HPDE6-E6E7 (cell line): ENCODE measurements around the gene NRCAM.
A peak's percentile ranks its signal among the peaks of the same experiment; 100 is the strongest.
"Not testable (repeated sequence)": the region's sequence is repeated elsewhere in the genome, so short reads cannot be mapped to it uniquely, and the experiment has no call there.

Experiments used
- DNase-seq: peaks from one replicate; pipeline ENCODE4 v3.0.0; 2011; ENCODE audit warnings: missing footprints; ENCODE audit errors: extremely low spot score

NRCAM gene

GRCh38 chr7:108402865-108403264, 53.4 kb downstream of the NRCAM start:
- DNase-seq, result no peak

- no peak for DNase-seq
Measured at GRCh38 chr7:108396080-108396479, 60.2 kb downstream of the NRCAM start.

GRCh38 chr7:108395426-108395825, 60.8 kb downstream of the NRCAM start:
- DNase-seq, result no peak

GRCh38 chr7:108393097-108393496, 63.1 kb downstream of the NRCAM start:
- not testable (repeated sequence) for DNase-seq

GRCh38 chr7:108387686-108388085, 68.5 kb downstream of the NRCAM start:
- DNase-seq, result not testable (repeated sequence)

GRCh38 chr7:108385834-108386422, 70.3 kb downstream of the NRCAM start:
- DNase-seq, result no peak

GRCh38 chr7:108384716-108385483, 71.3 kb downstream of the NRCAM start:
- DNase-seq, result no peak

- no peak for DNase-seq
Measured at GRCh38 chr7:108382932-108383331, 73.3 kb downstream of the NRCAM start.

GRCh38 chr7:108380517-108380916, 75.7 kb downstream of the NRCAM start:
- no peak for DNase-seq

GRCh38 chr7:108376206-108376605, 80.0 kb downstream of the NRCAM start:
- no peak for DNase-seq

GRCh38 chr7:108375668-108376067, 80.6 kb downstream of the NRCAM start:
- DNase-seq, result no peak

- DNase-seq, result no peak
Measured at GRCh38 chr7:108374899-108375298, 81.3 kb downstream of the NRCAM start.

- no peak for DNase-seq
Measured at GRCh38 chr7:108372618-108373017, 83.6 kb downstream of the NRCAM start.

GRCh38 chr7:108370616-108371015, 85.6 kb downstream of the NRCAM start:
- no peak for DNase-seq

GRCh38 chr7:108368466-108368865, 87.8 kb downstream of the NRCAM start:
- DNase-seq, result no peak

- no peak for DNase-seq
Measured at GRCh38 chr7:108367946-108368345, 88.3 kb downstream of the NRCAM start.

GRCh38 chr7:108367314-108367713, 88.9 kb downstream of the NRCAM start:
- no peak for DNase-seq

- no peak for DNase-seq
Measured at GRCh38 chr7:108363659-108364058, 92.6 kb downstream of the NRCAM start.

- DNase-seq, result no peak
Measured at GRCh38 chr7:108360058-108360800, 96.0 kb downstream of the NRCAM start.

- DNase-seq, result no peak
Measured at GRCh38 chr7:108358553-108358952, 97.7 kb downstream of the NRCAM start.

GRCh38 chr7:108351729-108352131, 104.5 kb downstream of the NRCAM start:
- no peak for DNase-seq

GRCh38 chr7:108348913-108349312, 107.3 kb downstream of the NRCAM start:
- peak; percentile 45 for DNase-seq

- peak; percentile 25 for DNase-seq
Measured at GRCh38 chr7:108347616-108348015, 108.6 kb downstream of the NRCAM start.
